Colonic mucosa (tissue), 4 donors: ENCODE results near the gene KPNB1. TPM values are rescaled to one million over a fixed set of nuclear protein-coding genes. Genes with fewer than 3 reads are reported as not detected.

Source experiments
- DNase-seq: peaks from one replicate; pipeline ENCODE4 v3.0.0-alpha.2; 2020
- H3K27ac ChIP-seq: fragments of 200-600 bp; one replicate; pipeline ENCODE4 v1.8.0; 2021
- H3K27me3 ChIP-seq: fragments of 200-600 bp; one replicate; pipeline ENCODE4 v1.8.0; 2021
- H3K36me3 ChIP-seq: fragments of 200-600 bp; one replicate; pipeline ENCODE4 v1.8.0; 2021
- H3K4me1 ChIP-seq: fragments of 200-600 bp; one replicate; pipeline ENCODE4 v1.8.0; 2021; ENCODE audit warnings: mild to moderate bottlenecking
- H3K4me3 ChIP-seq: fragments of 200-600 bp; one replicate; pipeline ENCODE4 v1.8.0; 2021
- H3K9ac ChIP-seq, 2 donors: one replicate each; pipeline ENCODE4 v1.7.0; 2013; ENCODE audit warnings: control low read depth in 2 of 2, low read depth in 2 of 2, low read length in 2 of 2
- H3K9me3 ChIP-seq: fragments of 200-600 bp; one replicate; pipeline ENCODE4 v1.8.0; 2021
- CTCF ChIP-seq: fragments of 200-600 bp; IDR thresholded peaks from one replicate; pipeline ENCODE4 v1.8.0; 2022; ENCODE audit warnings: antibody characterized with exemption, mild to moderate bottlenecking
- intact Hi-C: fragments of 100-400 bp; cut with DNase I; formaldehyde crosslinking; loops from one replicate; pipeline ENCODE4 v1.14.1; 2022
- total RNA-seq, 2 donors: library from RNA; stranded (reverse); fragmentation: NEBNext Ultra II Directional in 1 of 2; extraction: Animal tissue kit (Norgen Biotek cat#: 25700) in 1 of 2; gene quantifications; one replicate each; pipeline ENCODE4 v1.2.1, GENCODE V29; 2021
- donor health status: healthy.
- donor health status: DM: no; HTN: no; CAD: no.
- donor health status: DM: no; HTN: no; CAD: no.

Gene KPNB1
- total RNA-seq, 2 donors from 2014 or later = 247 to 356 TPM

DNA sequence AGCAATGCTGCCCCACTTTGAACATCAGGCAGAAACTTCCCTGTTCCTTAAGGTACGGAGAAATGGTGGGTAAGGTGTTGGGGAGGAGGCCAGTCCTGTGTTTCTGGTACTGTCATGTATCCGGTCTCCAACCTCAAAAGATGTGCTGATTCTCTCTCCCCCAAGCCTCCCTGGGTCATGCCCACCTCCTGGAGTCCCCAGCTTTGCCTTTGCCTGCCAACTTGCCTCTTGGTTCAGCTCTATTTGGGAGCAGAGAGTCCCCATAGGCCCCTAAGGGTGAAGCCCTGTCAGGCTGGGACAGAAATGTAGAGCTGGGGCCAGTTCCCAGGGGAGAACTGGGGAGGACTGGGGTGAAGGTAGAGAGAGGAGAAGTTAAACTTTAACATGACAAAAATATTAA lies 81.7 kb downstream of the KPNB1 start:
- no peak for DNase-seq
- intact Hi-C loops = no loop called here
- H3K27me3 ChIP-seq = peaks cover 25% of the 10 kb centered on the region
- H3K4me1 ChIP-seq = peaks cover 3% of the 10 kb centered on the region
- H3K27ac ChIP-seq = no peak overlapping the region
- no peaks in the 10 kb centered on the region for H3K9me3 ChIP-seq
- H3K4me3 ChIP-seq = no peak overlapping the region
- TF ChIP-seq CTCF = no peak
- H3K36me3 ChIP-seq = no peaks in the 10 kb centered on the region
- H3K9ac ChIP-seq = no peak overlapping the region

DNA sequence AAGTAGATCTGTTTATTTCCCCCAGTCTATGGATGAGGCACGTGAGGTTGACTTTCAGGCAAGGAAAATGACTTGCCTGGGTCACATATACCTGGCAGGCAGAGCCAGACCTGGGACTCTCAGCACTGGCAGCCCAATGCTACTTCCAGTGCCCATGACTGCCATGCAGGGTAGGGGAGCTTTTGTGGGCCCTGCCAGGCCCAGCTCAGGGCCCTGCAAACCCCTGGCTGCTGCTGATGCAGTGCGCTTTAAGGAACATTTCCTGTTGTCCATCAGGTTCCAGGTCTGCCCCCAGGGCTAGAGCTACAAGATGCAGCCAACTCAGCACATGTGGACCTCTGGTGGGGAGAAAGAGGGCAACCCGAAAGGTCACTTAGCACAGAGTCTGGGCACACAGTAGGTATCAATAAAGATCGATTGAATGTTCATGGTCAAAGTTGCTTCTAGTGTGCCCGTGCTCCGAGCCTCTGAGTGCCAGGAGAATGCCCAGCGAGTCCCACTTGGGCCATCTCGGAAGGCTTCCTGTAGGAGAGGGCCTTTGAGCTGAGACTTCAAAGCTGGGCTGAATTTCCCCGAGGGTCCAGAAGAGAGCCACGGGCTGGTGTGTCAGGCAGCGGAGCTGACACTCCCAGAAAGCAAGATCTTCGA lies 82.8 kb downstream of the KPNB1 start:
- peaks cover 3% of the 10 kb centered on the region for H3K4me1 ChIP-seq
- intact Hi-C loops = no loop called here
- peaks cover 25% of the 10 kb centered on the region for H3K27me3 ChIP-seq
- no peak overlapping the region for H3K27ac ChIP-seq
- no peak overlapping the region for H3K9ac ChIP-seq
- no peak overlapping the region for H3K4me3 ChIP-seq
- no peaks in the 10 kb centered on the region for H3K9me3 ChIP-seq
- no peaks in the 10 kb centered on the region for H3K36me3 ChIP-seq
- TF ChIP-seq CTCF = no peak
- no peak for DNase-seq

GRCh38 chr17:47733047-47733673 lies 83.4 kb downstream of the KPNB1 start, which contains the start of gene TBX21:
Gene TBX21 (plus strand): TSS chr17:47733236. CDS start chr17:47733455, 219 bp downstream.
- Histone ChIP-seq H3K4me1 (peaks cover 3% of the 10 kb centered on the region), H3K9me3 (no peaks in the 10 kb centered on the region), H3K27me3 (peaks cover 25% of the 10 kb centered on the region), H3K9ac (peak within 1 kb of the TSS in 1 of 2 donors; percentile 39), H3K36me3 (no peaks in the 10 kb centered on the region), H3K27ac (peak within 1 kb of the TSS; percentile 9), H3K4me3 (peak within 1 kb of the TSS; percentile 47)
- intact Hi-C loops = no loop called here
- no peak for TF ChIP-seq CTCF
- DNase-seq = peak; percentile 59

GRCh38 chr17:47733674-47734410 lies 84.1 kb downstream of the KPNB1 start:
- intact Hi-C loops = no loop called here
- peaks cover 3% of the 10 kb centered on the region for H3K4me1 ChIP-seq
- H3K9ac ChIP-seq = peak overlapping the region in 1 of 2 donors; percentile 39
- DNase-seq = no peak
- H3K4me3 ChIP-seq = peak overlapping the region; percentile 47
- H3K27me3 ChIP-seq = peaks cover 25% of the 10 kb centered on the region
- H3K27ac ChIP-seq = peak overlapping the region; percentile 9
- no peaks in the 10 kb centered on the region for H3K9me3 ChIP-seq
- TF ChIP-seq CTCF = no peak
- H3K36me3 ChIP-seq = no peaks in the 10 kb centered on the region

DNA sequence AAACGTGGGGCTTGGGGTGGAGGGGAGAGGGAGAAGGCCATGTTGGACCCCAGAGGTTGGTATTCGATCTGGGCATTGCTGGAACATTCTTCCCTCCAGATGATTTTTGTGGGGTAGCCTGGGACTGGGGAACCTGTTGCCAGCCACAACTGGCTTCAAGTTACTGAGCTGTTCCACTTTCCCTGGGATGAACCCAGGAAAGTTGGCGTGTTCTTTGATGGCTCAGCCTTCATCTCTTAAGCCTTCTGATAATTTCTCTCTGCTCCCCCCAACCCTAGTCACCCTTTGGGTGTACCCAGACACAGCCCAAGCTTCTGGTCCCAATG lies 85.4 kb downstream of the KPNB1 start:
- TF ChIP-seq CTCF = no peak
- Histone ChIP-seq H3K9me3 (no peaks in the 10 kb centered on the region), H3K4me3 (peak overlapping the region; percentile 2), H3K36me3 (no peaks in the 10 kb centered on the region), H3K27me3 (peaks cover 25% of the 10 kb centered on the region), H3K27ac (no peak overlapping the region), H3K4me1 (peaks cover 3% of the 10 kb centered on the region), H3K9ac (no peak overlapping the region)
- DNase-seq = no peak
- intact Hi-C loops = no loop called here

Other genes with a start within 250 kb of the KPNB1 start
- gene NPEPPS, start 118.8 kb upstream of the KPNB1 start, total RNA-seq = 100 to 1,000 TPM; 122 to 177 TPM
- 1 to 10 TPM; 1.3 to 2.9 TPM for gene TBKBP1, start 44.2 kb downstream of the KPNB1 start, total RNA-seq
- gene TBX21, start 83.3 kb downstream of the KPNB1 start, total RNA-seq = under 1 TPM; 0.40 to 0.49 TPM
- 10 to 100 TPM; 34.8 to 93.6 TPM for gene OSBPL7, start 171.9 kb downstream of the KPNB1 start, total RNA-seq
- 10 to 100 TPM; 32.2 to 50.8 TPM for gene MRPL10, start 181.6 kb downstream of the KPNB1 start, total RNA-seq
- gene LRRC46, start 181.8 kb downstream of the KPNB1 start, total RNA-seq = under 1 TPM; 0.20 to 0.21 TPM
- gene SCRN2, start 191.4 kb downstream of the KPNB1 start, total RNA-seq = 10 to 100 TPM; 36.8 to 40.0 TPM
- 1 to 10 TPM; 8.7 to 8.8 TPM for gene SP6, start 201.2 kb downstream of the KPNB1 start, total RNA-seq
- gene SP2, start 246.3 kb downstream of the KPNB1 start, total RNA-seq = 10 to 100 TPM; 18.1 to 21.6 TPM